GM13976 (cell line): Measurements from ENCODE around the gene RSPO4.

Experiments
- DNase-seq: peaks from one replicate; pipeline ENCODE4 v3.0.0; 2012; ENCODE audit warnings: low spot score
- CTCF ChIP-seq: IDR thresholded peaks from 2 replicates; pipeline ENCODE4 v1.5.1; 2012; ENCODE audit warnings: borderline replicate concordance, mild to moderate bottlenecking; ENCODE audit not compliant: insufficient read depth; ENCODE audit errors: extremely low read depth, missing control alignments, control extremely low read depth
- in situ Hi-C: fragments of 300-500 bp; cut with MboI; formaldehyde crosslinking; loops from one replicate; pipeline ENCODE4 v1.12.0; 2022; ENCODE audit warnings: low sequenced_read_pairs, mixed read lengths, inconsistent platforms; ENCODE audit not compliant: unreplicated experiment

The RSPO4 gene

DNA sequence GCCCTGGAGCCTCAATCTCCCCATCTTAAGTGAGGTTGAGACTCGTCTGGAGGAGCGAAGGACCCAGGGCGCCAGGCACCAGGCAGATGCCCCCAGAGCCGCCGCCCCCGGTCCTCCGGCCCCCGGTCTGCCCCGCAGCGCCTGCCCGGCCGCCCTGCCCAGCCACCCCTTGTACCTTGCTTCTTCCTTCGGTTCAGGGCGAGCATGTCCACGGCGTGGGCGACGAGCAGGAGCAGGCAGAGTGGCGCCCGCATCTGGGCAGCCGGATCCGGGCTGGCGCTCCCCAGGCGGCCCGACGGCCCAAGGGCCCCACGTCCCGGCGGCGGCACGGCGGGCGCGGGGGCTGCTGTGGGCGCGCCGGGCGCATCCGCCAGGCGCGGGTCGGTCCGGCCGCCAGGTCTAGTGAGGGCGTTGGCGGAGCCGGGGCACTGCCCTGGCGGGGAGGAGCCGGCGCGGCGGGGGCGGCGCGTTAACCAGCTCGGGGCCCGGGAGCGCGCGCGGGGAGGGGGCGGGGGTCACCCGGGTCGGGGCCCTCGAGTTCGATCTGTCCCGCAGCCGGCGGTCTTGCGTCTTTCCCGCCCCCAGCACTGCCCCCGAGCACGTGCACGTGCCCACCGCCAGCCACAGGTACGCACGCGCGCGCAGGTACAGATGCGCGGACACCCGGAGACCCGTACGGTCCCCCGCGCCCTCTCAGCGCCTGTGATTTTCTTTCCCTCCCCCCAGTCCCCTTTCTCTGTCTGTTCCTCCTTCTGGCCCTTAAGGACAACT lies at the start of gene RSPO4:
Gene RSPO4, minus strand, starts transcription at position 401 of the 771 bp plus-strand sequence. Its CDS starts 147 bp downstream, at position 254.
- in situ Hi-C loops, result no loop called here
- no peak for TF ChIP-seq CTCF
- DNase-seq, result no peak

DNA sequence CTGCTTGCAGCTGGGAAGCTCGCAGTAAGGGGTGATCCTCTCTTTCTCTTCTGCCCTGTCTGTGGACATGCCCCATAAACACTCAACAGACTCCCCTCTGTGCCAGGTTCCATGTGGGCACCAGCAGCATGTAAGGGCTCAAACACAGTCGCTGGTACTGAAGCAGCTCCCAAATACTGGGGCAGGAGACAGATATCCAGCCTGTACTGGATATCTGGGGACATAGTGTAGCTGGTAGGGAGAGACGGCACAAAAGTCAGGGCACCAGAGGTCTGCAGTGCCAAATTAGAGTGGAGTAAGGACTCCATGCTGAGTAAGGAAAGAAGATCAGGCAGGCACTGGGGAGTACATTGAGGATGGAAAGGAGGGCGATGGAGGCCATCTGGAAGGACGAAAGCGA lies 48.3 kb upstream of the RSPO4 start:
- DNase-seq, result no peak
- TF ChIP-seq CTCF, result no peak
- in situ Hi-C loops, result no loop called here

DNA sequence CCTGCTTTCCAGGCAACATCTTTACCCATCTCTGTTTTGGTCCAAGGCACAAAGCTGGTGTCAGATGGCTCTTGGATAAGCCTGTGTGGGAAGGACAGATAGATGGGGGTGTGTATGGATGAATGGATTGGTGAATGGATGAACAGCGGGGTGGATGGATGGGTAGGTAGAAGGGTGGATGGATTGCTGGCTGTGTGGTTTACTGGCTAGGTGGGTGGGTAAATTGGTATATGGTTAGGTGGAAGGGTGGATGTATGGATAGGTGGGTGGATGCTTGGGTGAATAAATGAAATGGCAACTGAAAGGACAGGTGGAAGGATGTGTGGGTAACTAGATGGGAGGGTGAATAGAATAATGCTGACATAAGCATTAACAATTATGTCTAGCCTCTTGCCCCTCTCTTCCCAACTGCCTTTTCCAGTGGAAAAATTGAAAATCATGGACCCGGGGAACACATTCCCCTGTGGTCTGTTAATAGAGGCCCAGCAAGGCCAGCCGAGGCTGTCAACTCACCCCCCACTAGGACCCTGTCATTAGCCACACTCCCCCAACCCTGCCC lies 43.8 kb upstream of the RSPO4 start:
- in situ Hi-C loops, result no loop called here
- TF ChIP-seq CTCF, result no peak
- DNase-seq, result no peak

DNA sequence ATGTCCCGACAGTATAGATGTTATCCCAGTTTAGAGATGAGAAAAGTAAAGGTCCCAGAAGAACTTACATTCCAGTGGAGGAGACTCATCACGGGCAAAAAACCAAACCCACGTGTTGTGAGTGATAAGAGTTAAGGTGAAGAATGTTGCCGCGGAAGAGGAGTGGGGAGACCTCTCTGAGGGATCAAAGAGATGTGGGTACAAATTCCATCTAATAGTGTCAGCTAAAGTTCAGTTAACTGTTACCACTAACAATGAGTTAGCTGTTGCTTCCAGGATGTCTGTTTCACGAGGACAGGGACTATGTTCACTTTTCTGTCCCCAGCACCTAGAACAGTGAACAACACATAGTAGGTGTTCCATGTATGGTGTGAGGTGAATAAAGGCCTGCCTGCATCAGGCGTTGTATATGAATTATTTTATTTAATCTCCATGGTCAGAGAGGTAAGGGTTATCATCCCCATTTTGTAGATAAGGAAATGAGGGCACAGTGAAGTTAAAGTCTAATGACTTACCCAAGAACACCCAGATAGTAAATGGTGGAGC lies 39.8 kb upstream of the RSPO4 start:
- in situ Hi-C loops, result no loop called here
- no peak for DNase-seq
- TF ChIP-seq CTCF, result no peak

DNA sequence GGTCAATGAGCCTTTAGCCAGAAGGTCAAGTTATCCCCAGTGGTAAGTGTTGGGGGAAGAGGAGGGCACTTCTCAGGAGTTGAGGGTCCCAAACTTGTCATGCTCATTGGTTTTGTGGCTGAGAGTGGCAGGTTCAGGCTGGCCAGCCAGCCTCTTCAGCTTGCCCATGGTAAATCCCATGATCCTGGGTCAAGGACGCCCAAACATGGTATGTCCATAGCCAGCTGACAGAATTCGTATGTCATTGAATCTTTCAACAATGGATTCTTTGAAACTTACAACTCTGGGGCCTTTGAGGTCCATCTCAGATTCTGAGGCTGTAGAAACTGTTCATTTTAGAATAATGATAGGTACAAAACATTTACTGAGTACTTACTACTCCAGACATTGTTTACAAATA lies 36.1 kb upstream of the RSPO4 start:
- DNase-seq, result no peak
- in situ Hi-C loops, result no loop called here
- TF ChIP-seq CTCF, result no peak

GRCh38 chr20:1037039-1037438 lies 34.9 kb upstream of the RSPO4 start:
- TF ChIP-seq CTCF, result no peak
- in situ Hi-C loops, result no loop called here
- no peak for DNase-seq
